Heart left ventricle (tissue), 13 donors: Measurements from ENCODE around the gene PRG2.

ENCODE experiments used
- CTCF ChIP-seq, 12 donors: fragments of 200-600 bp; sonication (generic) in 4 of 12; IDR thresholded peaks; one replicate each; pipeline versions ENCODE4 v1.5.0 to v1.8.0; 2018 to 2022; ENCODE audit warnings: antibody characterized with exemption in 12 of 12, mild to moderate bottlenecking in 5 of 12
- POLR2A ChIP-seq, 2 donors: fragments of 450-650 bp; IDR thresholded peaks; one replicate each; pipeline ENCODE4 v1.6.1; 2017; ENCODE audit warnings: antibody characterized with exemption in 2 of 2, mild to moderate bottlenecking in 2 of 2, moderate library complexity in 2 of 2
- donor health status: ischemic (EF 13 %, LVEDD 7.1; RV severe dilation, severe dysfunction).
- donor health status: DM: no; HTN: yes; CAD: no.
- donor health status: DM: no; HTN: no; CAD: no.
- donor health status: ischemic (EF 25% LVEDD 6.9; RV normal size, moderate dysfunction).
- donor health status: ischemic (EF 25% LVEDD 5.7; RV mildly dilated, moderate dysfunction).
- donor health status: ischemic (EF 35%, LVEDD 5.7; RV mildly dilated, moderate dysfunction).
- donor health status: nonischemic (EF 11% LVEDD 7.7; RV severe dilation, severe dysfunction).
- donor health status: DM: yes; HTN: yes; CAD: no.
- donor health status: PGD.
- donor health status: ischemic (EF 29% LVEDD 5.4; RV normal size, mild dysfunction).
- donor health status: nonischemic (EF 23%, LVEDD 6.1; RV moderate dilation, normal function).

- TF ChIP-seq CTCF (IDR thresholded peaks at IDR 0.05) (no peak), POLR2A (IDR thresholded peaks at IDR 0.05) (no peak)
Measured at GRCh38 chr11:57418131-57418530, 27.7 kb upstream of the PRG2 start.
